ENCODE data around the gene RAB20.

DNA sequence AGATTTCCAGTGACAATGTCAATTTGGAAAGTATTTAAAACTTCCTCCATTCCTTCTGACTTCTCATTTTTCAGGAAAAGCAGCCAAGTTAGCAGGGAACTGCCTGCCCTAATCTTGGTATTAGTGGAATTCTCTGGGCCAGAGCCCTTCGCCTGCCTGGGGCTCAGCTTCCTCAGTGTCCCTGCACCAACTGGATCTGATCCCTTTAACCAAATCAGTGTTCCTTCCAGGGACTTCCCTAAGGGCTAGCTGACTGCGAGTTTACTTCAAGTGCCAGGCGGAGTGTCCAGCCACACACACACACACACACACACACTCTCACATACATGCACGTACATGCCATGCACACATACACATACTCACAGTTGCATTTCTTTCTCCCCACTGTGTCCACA lies 20.0 kb downstream of the RAB20 start:
- TF ChIP-seq NFIC (IDR thresholded peaks at IDR 0.05) (no peak), EP300 (IDR thresholded peaks at IDR 0.05; ENCODE audit: borderline replicate concordance) (no peak), RAD21 (IDR thresholded peaks at IDR 0.05; ENCODE audit: low read depth) (no peak), CEBPB (IDR thresholded peaks at IDR 0.05) (no peak), ZBTB7A (IDR thresholded peaks at IDR 0.05; ENCODE audit: low read depth) (no peak), TAF1 (IDR thresholded peaks at IDR 0.05; ENCODE audit: low read depth) (no peak), EGR1 (IDR thresholded peaks at IDR 0.05) (no peak), TCF12 (IDR thresholded peaks at IDR 0.05; ENCODE audit: low read depth) (no peak), CREB1 (IDR thresholded peaks at IDR 0.05; ENCODE audit: low read depth) (no peak), FOXM1 (IDR thresholded peaks at IDR 0.05; ENCODE audit: borderline replicate concordance, low read depth) (no peak), YY1 (IDR thresholded peaks at IDR 0.05; ENCODE audit: low read depth) (no peak)
- TF ChIP-seq, protein P1, sequence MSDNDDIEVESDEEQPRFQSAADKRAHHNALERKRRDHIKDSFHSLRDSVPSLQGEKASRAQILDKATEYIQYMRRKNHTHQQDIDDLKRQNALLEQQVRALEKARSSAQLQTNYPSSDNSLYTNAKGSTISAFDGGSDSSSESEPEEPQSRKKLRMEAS (IDR thresholded peaks at IDR 0.05): no peak
- TF ChIP-seq, protein P2, sequence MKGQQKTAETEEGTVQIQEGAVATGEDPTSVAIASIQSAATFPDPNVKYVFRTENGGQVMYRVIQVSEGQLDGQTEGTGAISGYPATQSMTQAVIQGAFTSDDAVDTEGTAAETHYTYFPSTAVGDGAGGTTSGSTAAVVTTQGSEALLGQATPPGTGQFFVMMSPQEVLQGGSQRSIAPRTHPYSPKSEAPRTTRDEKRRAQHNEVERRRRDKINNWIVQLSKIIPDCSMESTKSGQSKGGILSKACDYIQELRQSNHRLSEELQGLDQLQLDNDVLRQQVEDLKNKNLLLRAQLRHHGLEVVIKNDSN (IDR thresholded peaks at IDR 0.05): no peak
- TF ChIP-seq, protein P3, sequence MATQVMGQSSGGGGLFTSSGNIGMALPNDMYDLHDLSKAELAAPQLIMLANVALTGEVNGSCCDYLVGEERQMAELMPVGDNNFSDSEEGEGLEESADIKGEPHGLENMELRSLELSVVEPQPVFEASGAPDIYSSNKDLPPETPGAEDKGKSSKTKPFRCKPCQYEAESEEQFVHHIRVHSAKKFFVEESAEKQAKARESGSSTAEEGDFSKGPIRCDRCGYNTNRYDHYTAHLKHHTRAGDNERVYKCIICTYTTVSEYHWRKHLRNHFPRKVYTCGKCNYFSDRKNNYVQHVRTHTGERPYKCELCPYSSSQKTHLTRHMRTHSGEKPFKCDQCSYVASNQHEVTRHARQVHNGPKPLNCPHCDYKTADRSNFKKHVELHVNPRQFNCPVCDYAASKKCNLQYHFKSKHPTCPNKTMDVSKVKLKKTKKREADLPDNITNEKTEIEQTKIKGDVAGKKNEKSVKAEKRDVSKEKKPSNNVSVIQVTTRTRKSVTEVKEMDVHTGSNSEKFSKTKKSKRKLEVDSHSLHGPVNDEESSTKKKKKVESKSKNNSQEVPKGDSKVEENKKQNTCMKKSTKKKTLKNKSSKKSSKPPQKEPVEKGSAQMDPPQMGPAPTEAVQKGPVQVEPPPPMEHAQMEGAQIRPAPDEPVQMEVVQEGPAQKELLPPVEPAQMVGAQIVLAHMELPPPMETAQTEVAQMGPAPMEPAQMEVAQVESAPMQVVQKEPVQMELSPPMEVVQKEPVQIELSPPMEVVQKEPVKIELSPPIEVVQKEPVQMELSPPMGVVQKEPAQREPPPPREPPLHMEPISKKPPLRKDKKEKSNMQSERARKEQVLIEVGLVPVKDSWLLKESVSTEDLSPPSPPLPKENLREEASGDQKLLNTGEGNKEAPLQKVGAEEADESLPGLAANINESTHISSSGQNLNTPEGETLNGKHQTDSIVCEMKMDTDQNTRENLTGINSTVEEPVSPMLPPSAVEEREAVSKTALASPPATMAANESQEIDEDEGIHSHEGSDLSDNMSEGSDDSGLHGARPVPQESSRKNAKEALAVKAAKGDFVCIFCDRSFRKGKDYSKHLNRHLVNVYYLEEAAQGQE (IDR thresholded peaks at IDR 0.05; ENCODE audit: low read depth): no peak

Measured in Ishikawa (cell line).